Cardiac muscle cell (in vitro differentiated cells and primary cell): ENCODE data around the gene NAPG. TPM values are rescaled to one million over a fixed set of nuclear protein-coding genes. Genes with fewer than 3 reads are reported as not detected.

Experiments used
- DNase-seq, 2 donors: peaks; one replicate each; pipeline versions ENCODE4 v3.0.0 to v3.0.0-alpha.2; 2010 to 2017; ENCODE audit warnings: low read depth in 1 of 2, low spot score in 1 of 2
- H3K27ac ChIP-seq: fragments of 200-600 bp; sonication (generic); 2 replicates; pipeline ENCODE4 v1.5.1; 2016
- H3K27me3 ChIP-seq: fragments of 200-600 bp; sonication (generic); 2 replicates; pipeline ENCODE4 v1.6.0; 2016; ENCODE audit warnings: control low read depth
- H3K36me3 ChIP-seq: fragments of 200-600 bp; sonication (generic); 2 replicates; pipeline ENCODE4 v1.5.1; 2016; ENCODE audit warnings: control low read depth
- H3K4me1 ChIP-seq: fragments of 200-600 bp; sonication (generic); 2 replicates; pipeline ENCODE4 v1.8.1; 2017; ENCODE audit warnings: low read depth, mild to moderate bottlenecking, mixed run types
- H3K4me3 ChIP-seq: fragments of 200-600 bp; sonication (generic); 2 replicates; pipeline ENCODE4 v1.5.1; 2016; ENCODE audit warnings: mild to moderate bottlenecking
- H3K9me3 ChIP-seq: fragments of 200-600 bp; sonication (generic); 2 replicates; pipeline ENCODE4 v1.5.1; 2017; ENCODE audit warnings: low read depth, mild to moderate bottlenecking, control low read depth
- polyA plus RNA-seq: library from polyadenylated mRNA; unstranded; fragments of >200 nt; fragmentation: Nextera tagmentation; extraction: Ambion mirVana; gene quantifications from 2 replicates; pipeline ENCODE4 v1.2.1, GENCODE V29; 2016
- total RNA-seq: library from RNA; depleted of rRNA; stranded (reverse); fragments of >200 nt; gene quantifications from 2 replicates; pipeline ENCODE4 v1.2.3, GENCODE V29; 2016
- TF ChIP-seq, protein P1 (sequence below): IDR thresholded peaks from 2 replicates; pipeline ENCODE4 v1.5.1; 2012; ENCODE audit warnings: low read depth, mild to moderate bottlenecking, low read length

Gene NAPG
- total and polyA plus RNA-seq, 2 experiments from 2014 or later: 21.7 to 26.5 TPM

DNA sequence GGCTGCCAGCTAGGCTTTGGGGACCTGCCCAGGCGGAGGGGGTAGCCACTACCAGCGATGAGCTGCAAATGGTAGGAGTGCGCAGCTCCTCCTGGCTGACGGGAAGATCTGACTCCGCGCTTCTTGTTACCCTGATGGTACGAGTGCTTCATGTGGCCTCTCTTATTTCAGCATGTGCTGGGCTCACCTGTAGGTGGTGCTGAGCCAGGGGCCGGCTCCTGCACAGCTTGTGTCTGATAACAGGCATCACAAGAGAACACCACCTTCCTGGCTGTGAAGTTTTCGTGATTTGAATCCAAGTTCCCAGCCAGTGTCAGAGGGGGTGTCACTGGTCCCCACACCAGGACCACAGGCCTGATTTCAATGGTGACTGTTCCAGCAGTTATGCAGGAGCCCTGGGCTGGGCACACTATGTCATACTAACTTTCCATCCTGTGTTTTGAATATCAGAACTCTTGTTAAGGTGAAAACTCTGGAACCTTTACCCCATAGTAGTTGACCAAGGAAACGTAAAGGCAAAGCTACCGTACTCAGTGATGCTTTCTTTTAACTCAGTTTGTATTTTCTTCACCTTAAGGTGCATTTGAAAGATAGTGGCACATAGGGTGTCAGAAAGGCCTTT is 43.4 kb upstream of the NAPG start:
- Histone ChIP-seq H3K27me3 (no peaks in the 10 kb centered on the region), H3K4me3 (no peak overlapping the region), H3K27ac (no peak overlapping the region), H3K36me3 (no peaks in the 10 kb centered on the region), H3K9me3 (no peaks in the 10 kb centered on the region), H3K4me1 (no peaks in the 10 kb centered on the region)
- DNase-seq: no peak
- TF ChIP-seq, protein P1, sequence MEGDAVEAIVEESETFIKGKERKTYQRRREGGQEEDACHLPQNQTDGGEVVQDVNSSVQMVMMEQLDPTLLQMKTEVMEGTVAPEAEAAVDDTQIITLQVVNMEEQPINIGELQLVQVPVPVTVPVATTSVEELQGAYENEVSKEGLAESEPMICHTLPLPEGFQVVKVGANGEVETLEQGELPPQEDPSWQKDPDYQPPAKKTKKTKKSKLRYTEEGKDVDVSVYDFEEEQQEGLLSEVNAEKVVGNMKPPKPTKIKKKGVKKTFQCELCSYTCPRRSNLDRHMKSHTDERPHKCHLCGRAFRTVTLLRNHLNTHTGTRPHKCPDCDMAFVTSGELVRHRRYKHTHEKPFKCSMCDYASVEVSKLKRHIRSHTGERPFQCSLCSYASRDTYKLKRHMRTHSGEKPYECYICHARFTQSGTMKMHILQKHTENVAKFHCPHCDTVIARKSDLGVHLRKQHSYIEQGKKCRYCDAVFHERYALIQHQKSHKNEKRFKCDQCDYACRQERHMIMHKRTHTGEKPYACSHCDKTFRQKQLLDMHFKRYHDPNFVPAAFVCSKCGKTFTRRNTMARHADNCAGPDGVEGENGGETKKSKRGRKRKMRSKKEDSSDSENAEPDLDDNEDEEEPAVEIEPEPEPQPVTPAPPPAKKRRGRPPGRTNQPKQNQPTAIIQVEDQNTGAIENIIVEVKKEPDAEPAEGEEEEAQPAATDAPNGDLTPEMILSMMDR: no peak

DNA sequence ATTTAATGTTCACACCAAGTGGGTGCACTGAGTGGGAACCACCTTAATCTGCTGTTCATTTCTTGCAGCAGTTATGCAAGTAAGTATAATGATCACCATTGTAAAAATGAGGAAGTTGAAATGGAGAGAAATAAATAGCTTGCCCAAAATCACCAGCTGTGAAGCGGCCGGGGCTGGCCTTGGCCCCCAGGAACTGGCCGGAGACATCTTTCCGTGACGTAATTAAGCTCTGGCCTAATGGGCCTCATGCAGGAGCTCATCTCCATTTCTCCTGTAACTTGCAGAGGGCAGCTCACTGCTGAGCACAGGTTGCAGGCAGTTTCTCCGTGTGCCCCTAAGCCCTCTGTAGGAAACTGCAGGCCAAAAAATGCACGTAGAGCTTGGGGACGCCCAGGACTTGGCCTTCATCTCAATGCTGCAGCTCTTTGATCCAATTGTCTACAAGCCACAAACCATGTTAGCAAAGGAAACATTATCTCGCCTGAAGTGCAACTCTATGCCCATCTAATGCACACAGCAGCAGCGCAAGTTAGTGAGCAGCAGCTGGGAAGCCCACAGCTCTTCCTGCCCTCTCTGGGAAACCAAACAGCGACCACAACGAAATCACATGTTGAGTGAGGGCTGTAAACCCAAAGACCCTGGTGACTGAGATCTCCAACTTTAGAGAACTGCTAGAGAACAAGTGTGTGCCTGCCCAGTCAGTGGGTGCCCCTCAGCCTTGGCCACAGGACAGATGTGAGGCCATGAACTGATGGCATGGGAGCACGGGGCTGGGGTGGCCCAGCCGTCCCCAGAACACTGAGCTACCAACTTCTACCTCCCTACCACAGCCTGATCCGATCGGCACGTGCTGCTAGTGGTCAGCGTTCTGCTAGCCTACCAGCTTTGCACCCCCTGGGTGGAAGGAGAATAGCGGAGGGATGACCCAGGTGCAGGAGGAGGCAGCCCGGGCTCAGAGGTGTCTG is 42.6 kb upstream of the NAPG start:
- TF ChIP-seq, protein P1: no peak

DNA sequence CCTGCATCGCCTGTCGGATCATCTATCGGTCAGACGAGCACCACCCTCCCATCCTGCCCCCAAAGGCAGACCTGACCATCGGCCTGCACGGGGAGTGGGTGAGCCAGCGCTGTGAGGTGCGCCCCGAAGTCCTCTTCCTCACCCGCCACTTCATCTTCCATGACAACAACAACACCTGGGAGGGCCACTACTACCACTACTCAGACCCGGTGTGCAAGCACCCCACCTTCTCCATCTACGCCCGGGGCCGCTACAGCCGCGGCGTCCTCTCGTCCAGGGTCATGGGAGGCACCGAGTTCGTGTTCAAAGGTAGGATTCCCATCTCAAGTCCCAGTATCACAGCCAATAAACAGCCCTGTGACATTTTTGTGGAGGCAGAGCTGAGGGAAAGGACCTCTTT is 40.4 kb upstream of the NAPG start:
- no peak for DNase-seq
- H3K4me3 ChIP-seq: no peak overlapping the region
- TF ChIP-seq, protein P1: no peak
- H3K9me3 ChIP-seq: no peaks in the 10 kb centered on the region
- H3K27me3 ChIP-seq: no peaks in the 10 kb centered on the region
- H3K27ac ChIP-seq: no peak overlapping the region
- peaks cover 4% of the 10 kb centered on the region for H3K4me1 ChIP-seq
- H3K36me3 ChIP-seq: no peaks in the 10 kb centered on the region

More for the DNA sequence above, 42.6 kb upstream of the NAPG start:
- Histone ChIP-seq H3K27me3 (no peaks in the 10 kb centered on the region), H3K9me3 (no peaks in the 10 kb centered on the region), H3K27ac (no peak overlapping the region), H3K4me3 (no peak overlapping the region), H3K36me3 (no peaks in the 10 kb centered on the region), H3K4me1 (no peaks in the 10 kb centered on the region)
- no peak for DNase-seq

DNA sequence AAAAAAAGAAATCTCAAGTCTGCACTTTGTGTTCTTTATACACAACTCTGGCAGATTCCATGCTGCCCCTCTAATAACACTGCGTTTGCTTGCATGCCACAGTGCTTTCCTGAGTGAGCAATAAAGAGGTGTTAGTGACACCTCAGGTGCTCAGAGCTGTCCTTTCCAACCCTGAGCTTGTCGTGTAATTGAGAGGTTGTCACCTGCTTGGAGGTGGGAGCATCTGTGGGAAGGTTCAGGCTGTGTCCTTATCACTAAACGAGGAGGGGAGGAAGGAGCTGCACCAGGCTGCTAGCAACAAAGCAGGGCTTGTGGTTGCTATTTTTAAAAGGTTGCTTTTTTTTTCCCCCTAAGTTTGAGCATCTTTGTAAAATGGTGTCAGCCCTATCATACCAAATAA is 39.5 kb upstream of the NAPG start:
- TF ChIP-seq, protein P1: no peak
- H3K4me3 ChIP-seq: no peak overlapping the region
- no peaks in the 10 kb centered on the region for H3K9me3 ChIP-seq
- H3K4me1 ChIP-seq: peaks cover 4% of the 10 kb centered on the region
- H3K27ac ChIP-seq: no peak overlapping the region
- H3K36me3 ChIP-seq: no peaks in the 10 kb centered on the region
- no peaks in the 10 kb centered on the region for H3K27me3 ChIP-seq
- DNase-seq: no peak

DNA sequence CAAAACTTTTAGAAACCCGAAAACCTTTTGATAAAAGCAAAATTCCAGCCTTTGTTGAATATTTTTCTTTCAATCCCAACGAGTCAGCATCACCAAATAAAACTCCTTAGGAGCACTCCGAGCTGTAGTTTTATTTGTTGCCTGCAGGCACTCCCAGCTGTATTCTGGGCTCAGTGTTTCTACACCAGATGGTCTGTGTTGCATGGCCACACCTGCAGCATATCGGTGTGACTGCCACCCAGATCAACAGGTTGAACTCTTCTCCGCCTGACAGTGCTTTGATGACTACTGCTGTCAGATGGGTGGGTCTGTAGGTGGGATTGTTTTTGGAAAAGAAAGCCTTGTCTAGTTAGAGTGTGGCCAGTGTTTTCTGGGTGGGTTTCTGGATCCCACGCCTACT is 38.7 kb upstream of the NAPG start:
- H3K27ac ChIP-seq: no peak overlapping the region
- H3K4me3 ChIP-seq: no peak overlapping the region
- H3K36me3 ChIP-seq: no peaks in the 10 kb centered on the region
- DNase-seq: no peak
- H3K9me3 ChIP-seq: no peaks in the 10 kb centered on the region
- peaks cover 4% of the 10 kb centered on the region for H3K4me1 ChIP-seq
- TF ChIP-seq, protein P1: no peak
- no peaks in the 10 kb centered on the region for H3K27me3 ChIP-seq
